ENCODE results near the gene ZBTB38. TPM values are rescaled to one million over a fixed set of nuclear protein-coding genes. Genes with fewer than 3 reads are reported as not detected.

Gene ZBTB38
- total and polyA plus RNA-seq, 2 of the 13 experiments (the other 11 are each of a cell fraction or from before 2014, with no cell fraction given): 26.8 to 51.7 TPM

- TF ChIP-seq HIVEP1 (CRISPR knock-in tag; IDR thresholded peaks at IDR 0.05) (no peak), GATAD2A (CRISPR knock-in tag; IDR thresholded peaks at IDR 0.05) (no peak), ZSCAN22 (CRISPR knock-in tag; IDR thresholded peaks at IDR 0.05) (no peak), ZNF251 (CRISPR knock-in tag; IDR thresholded peaks at IDR 0.05) (no peak)
Measured at GRCh38 chr3:141335531-141336061, 32.7 kb upstream of the ZBTB38 start (continued).

GRCh38 chr3:141336672-141337522 is 31.4 kb upstream of the ZBTB38 start:
- in situ Hi-C loops (cut with HindIII; ENCODE audit: extremely low pct_ligation_motif_present, low pct_unique_long_range_greater_than_20kb) (no loop called here), intact Hi-C loops (cut with micrococcal nuclease; ENCODE audit: unreplicated experiment) (no loop called here)
- BruUV-seq (replicated peaks): no TSS peak
- no peaks in the 10 kb centered on the region for H3K79me2 ChIP-seq (ENCODE audit: insufficient read depth, low read length)
- H2AFZ ChIP-seq (ENCODE audit: low read length): no peak overlapping the region
- DNase-seq (ENCODE audit: low spot score): peak; percentile 56
- no peak overlapping the region for H3K9ac ChIP-seq (ENCODE audit: insufficient read depth, low read depth, low read length)
- no peak overlapping the region for H3K4me2 ChIP-seq (ENCODE audit: low read depth, low read length)
- H3K36me3 ChIP-seq (replicated peaks in 1 of 2; ENCODE audit: control insufficient read depth in 1 of 2, insufficient read depth in 2 of 2, low read length in 2 of 2): no peaks in the 10 kb centered on the region
- FAIRE-seq: no peak
- H3K27ac ChIP-seq (ENCODE audit: extremely low read length, insufficient read depth, low read length): no peak overlapping the region
- no peak overlapping the region for H3K4me3 ChIP-seq (replicated peaks in 1 of 3; ENCODE audit: insufficient read depth in 1 of 3, low read depth in 2 of 3, low read length in 3 of 3)
- POLR2A ChIA-PET: no interaction called here
- 39% methylated on average over 10 of the region's 12 CpGs for WGBS (ENCODE audit: low lambda C conversion rate)
- ATAC-seq: peak; percentile 50
- TF ChIP-seq ZNF12 (CRISPR knock-in tag; IDR thresholded peaks at IDR 0.05) (no peak), SOX13 (IDR thresholded peaks at IDR 0.05) (no peak), SOX13 (CRISPR knock-in tag; conservative IDR thresholded peaks at IDR 0.05 in 1 of 2, IDR thresholded peaks at IDR 0.05 in 1 of 2) (peak in 1 of 2 experiments; percentile 23; a peak in 1 of 4 replicates)
- CTCF ChIA-PET (ENCODE audit: low intra/inter-chr PET ratio, low total read pairs): no interaction called here
- no peaks in the 10 kb centered on the region for H3K9me3 ChIP-seq (ENCODE audit: low read length)
- no peaks in the 10 kb centered on the region for H3K27me3 ChIP-seq (ENCODE audit: control insufficient read depth in 1 of 2, insufficient read depth in 2 of 2, low read length in 2 of 2)
- no peaks in the 10 kb centered on the region for H4K20me1 ChIP-seq (ENCODE audit: insufficient read depth, low read length)
- peaks cover 40% of the 10 kb centered on the region for H3K4me1 ChIP-seq (ENCODE audit: insufficient read depth, low read length)

- no peak for ATAC-seq
- no peak for DNase-seq (ENCODE audit: low spot score)
- Histone ChIP-seq H3K79me2 (ENCODE audit: insufficient read depth, low read length) (no peaks in the 10 kb centered on the region), H3K27me3 (ENCODE audit: control insufficient read depth in 1 of 2, insufficient read depth in 2 of 2, low read length in 2 of 2) (no peaks in the 10 kb centered on the region), H3K4me3 (replicated peaks in 1 of 3; ENCODE audit: insufficient read depth in 1 of 3, low read depth in 2 of 3, low read length in 3 of 3) (no peak overlapping the region), H3K9ac (ENCODE audit: insufficient read depth, low read depth, low read length) (no peak overlapping the region), H3K4me1 (ENCODE audit: insufficient read depth, low read length) (peaks cover 34% of the 10 kb centered on the region), H2AFZ (ENCODE audit: low read length) (no peak overlapping the region), H4K20me1 (ENCODE audit: insufficient read depth, low read length) (no peaks in the 10 kb centered on the region), H3K36me3 (replicated peaks in 1 of 2; ENCODE audit: control insufficient read depth in 1 of 2, insufficient read depth in 2 of 2, low read length in 2 of 2) (no peaks in the 10 kb centered on the region), H3K4me2 (ENCODE audit: low read depth, low read length) (no peak overlapping the region), H3K9me3 (ENCODE audit: low read length) (no peaks in the 10 kb centered on the region), H3K27ac (ENCODE audit: extremely low read length, insufficient read depth, low read length) (no peak overlapping the region)
- ChIA-PET POLR2A (no interaction called here), CTCF (ENCODE audit: low intra/inter-chr PET ratio, low total read pairs) (no interaction called here)
- WGBS (ENCODE audit: low lambda C conversion rate): 87% methylated on average over 1 of the region's 1 CpG
- in situ Hi-C loops (cut with HindIII; ENCODE audit: extremely low pct_ligation_motif_present, low pct_unique_long_range_greater_than_20kb): no loop called here
- intact Hi-C loops (cut with micrococcal nuclease; ENCODE audit: unreplicated experiment): no loop called here
- BruUV-seq (replicated peaks): no TSS peak
- FAIRE-seq: no peak
- TF ChIP-seq MXD4 (CRISPR knock-in tag; IDR thresholded peaks at IDR 0.05): no peak
- no peak for TF ChIP-seq PRDM15 (CRISPR knock-in tag; IDR thresholded peaks at IDR 0.05)
- TF ChIP-seq NBN (conservative IDR thresholded peaks at IDR 0.05): no peak
- no peak for TF ChIP-seq SUZ12 (IDR thresholded peaks at IDR 0.05; ENCODE audit: low read depth, low read length)
- no peak for TF ChIP-seq ZNF234 (CRISPR knock-in tag; conservative IDR thresholded peaks at IDR 0.05)
- TF ChIP-seq IKZF1 (IDR thresholded peaks at IDR 0.05): no peak
- TF ChIP-seq ZSCAN9 (CRISPR knock-in tag; IDR thresholded peaks at IDR 0.05; ENCODE audit: borderline replicate concordance): no peak
Measured at GRCh38 chr3:141337523-141337854, 30.8 kb upstream of the ZBTB38 start.

Data from HepG2 (cell line).